GM19455 (cell line): ENCODE results near the gene NPIPA8.
"Not testable (repeated sequence)": the region's sequence is repeated elsewhere in the genome, so short reads cannot be mapped to it uniquely, and the experiment has no call there.

Source experiments
- ATAC-seq: cut with Tn5 transposase; IDR thresholded peaks from one replicate; pipeline ENCODE4 v1.9.1; 2021; ENCODE audit not compliant: unreplicated experiment

NPIPA8 gene

GRCh38 chr16:18336636-18337035, at the start of gene NPIPA8:
Gene NPIPA8, minus strand, starts transcription at chr16:18336736. Its CDS starts 4,074 bp downstream, at chr16:18332662.
- ATAC-seq: not testable (repeated sequence)

DNA sequence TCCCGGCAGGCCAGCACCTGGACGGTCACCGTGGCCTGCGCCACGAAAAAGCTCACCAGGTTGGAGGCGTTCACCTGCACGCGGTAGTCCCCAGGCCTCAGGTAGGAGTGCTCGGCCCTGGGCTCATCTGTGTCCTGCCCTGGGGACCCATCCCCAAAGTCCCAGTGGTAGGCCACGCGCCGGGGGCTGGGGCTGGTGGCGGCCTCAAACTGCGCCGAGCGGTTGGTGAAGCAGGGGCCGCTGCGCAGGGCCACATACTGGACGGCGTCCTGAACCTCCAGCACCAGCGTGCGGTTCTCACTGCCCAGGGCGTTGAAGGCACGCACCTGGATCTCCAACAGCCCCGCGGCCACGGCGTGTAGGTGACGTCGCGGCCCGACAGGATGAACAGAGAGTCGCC, 48.7 kb upstream of the NPIPA8 start:
- ATAC-seq: not testable (repeated sequence)

DNA sequence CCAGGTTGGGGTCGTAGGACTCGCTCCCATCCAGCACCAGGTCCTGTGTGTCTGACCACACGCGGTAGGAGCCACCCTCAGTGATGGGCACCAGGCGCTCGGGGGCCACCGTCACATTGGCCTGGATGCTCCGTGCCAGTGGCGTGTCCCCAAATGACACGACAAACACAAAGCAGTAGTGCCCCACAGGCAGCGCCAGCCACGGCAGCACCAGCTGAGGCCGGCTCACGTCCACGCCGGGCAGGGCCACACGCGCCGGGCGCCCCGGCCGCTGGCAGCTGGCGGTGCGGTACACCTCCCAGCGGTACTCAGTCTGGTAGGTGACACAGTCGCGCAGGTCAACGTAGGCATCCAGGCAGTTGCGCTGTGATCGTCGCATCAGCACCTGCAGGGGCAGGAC, 48.3 kb upstream of the NPIPA8 start:
- not testable (repeated sequence) for ATAC-seq

GRCh38 chr16:18384098-18384636, 47.6 kb upstream of the NPIPA8 start:
- not testable (repeated sequence) for ATAC-seq

GRCh38 chr16:18382696-18383095, 46.2 kb upstream of the NPIPA8 start:
- not testable (repeated sequence) for ATAC-seq

DNA sequence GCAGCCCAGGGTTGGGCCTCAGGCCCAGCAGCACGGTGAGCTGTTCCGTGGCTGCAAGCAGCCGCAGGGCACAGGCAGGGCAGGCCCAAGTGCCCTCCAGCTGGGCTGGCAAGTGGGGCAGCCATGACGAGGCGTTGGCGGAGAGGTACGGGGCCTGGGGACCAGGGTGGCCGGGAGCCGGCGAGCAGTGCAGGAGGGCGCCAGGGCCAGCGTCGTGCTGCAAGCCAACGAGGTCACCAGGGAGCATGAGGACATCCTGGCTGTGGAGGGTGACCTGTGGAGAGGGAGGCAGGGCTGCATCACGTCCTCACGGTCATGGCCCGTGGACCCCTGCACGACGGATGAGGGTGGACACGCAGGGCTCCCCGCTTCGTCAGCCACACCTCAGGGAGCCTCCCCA, 11.2 kb upstream of the NPIPA8 start:
- ATAC-seq: not testable (repeated sequence)

- ATAC-seq: not testable (repeated sequence)
These were observed 10.5 kb upstream of the NPIPA8 start for GRCh38 chr16:18346993-18347392.

- ATAC-seq: not testable (repeated sequence)
These were observed 8.1 kb upstream of the NPIPA8 start for GRCh38 chr16:18344634-18345033.

GRCh38 chr16:18341986-18342385, 5.5 kb upstream of the NPIPA8 start:
- ATAC-seq: not testable (repeated sequence)

DNA sequence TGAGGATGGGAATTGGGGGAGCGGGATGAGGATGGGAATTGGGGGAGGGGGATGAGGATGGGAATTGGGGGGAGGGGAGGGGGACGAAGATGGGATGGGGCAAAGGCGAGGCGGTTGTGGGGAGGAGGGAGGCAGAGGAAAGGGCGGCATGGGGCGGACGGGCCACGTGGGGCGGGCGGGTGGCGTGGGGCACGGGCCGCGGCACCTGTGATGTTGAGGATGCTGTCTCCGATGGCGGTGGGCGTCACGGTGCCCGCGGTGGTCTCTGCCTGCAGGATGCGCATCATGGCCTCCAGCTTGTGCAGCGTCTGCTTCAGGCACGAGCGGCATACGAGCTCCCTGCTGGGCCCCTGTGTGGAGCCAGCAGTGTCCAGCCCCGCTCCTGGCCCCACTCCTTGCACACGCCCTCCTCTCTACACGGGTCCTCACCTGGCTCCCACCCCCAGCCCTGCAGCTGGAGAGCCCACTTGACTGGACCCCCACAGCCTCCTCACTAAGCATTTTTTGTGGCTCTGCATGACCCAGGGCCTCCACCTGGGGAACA, 5.0 kb upstream of the NPIPA8 start:
- not testable (repeated sequence) for ATAC-seq

GRCh38 chr16:18339210-18339609, 2.7 kb upstream of the NPIPA8 start:
- not testable (repeated sequence) for ATAC-seq

- ATAC-seq: not testable (repeated sequence)
These were observed 24.7 kb downstream of the NPIPA8 start for GRCh38 chr16:18311811-18312210.

DNA sequence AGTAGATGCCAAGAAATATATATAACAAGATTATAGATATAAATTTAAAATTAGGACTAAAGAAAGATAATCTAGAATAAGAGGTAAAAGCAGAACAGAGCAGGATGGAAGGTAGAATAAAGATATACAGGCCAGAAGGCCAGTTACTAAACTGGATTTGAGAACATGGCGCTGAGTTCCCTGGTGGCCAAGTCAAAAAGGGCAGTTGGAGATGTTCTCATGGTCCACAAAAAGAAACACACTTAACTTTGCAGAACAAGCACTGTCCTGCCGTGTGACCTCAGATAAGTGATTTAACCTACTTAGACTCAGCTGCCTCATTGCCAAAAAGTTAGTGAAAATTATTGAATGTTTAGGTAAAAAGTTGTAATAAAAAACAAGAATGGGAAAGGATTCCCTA, 27.4 kb downstream of the NPIPA8 start:
- ATAC-seq: not testable (repeated sequence)

DNA sequence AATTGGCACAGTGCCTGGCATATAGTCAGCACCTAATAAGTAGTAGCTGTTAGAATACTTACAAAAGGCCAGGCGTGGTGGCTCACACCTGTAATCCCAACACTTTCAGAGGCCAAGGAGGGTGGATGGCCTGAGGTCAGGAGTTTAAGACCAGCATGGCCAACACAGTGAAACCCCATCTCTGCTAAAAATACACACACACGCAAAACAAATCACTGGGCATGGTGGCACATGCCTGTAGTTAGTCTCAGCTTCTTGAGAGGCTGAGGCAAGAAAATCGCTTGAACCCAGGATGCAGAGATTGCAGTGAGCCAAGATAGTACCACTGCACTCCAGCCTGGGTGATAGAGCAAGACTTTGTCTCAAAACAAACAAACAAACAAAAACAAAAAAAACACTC, 29.3 kb downstream of the NPIPA8 start:
- ATAC-seq: not testable (repeated sequence)

GRCh38 chr16:18306066-18306465, 30.5 kb downstream of the NPIPA8 start:
- ATAC-seq: not testable (repeated sequence)

- ATAC-seq: not testable (repeated sequence)
These were observed 33.4 kb downstream of the NPIPA8 start for GRCh38 chr16:18303059-18303706.

GRCh38 chr16:18297714-18298113, 38.8 kb downstream of the NPIPA8 start:
- not testable (repeated sequence) for ATAC-seq

- not testable (repeated sequence) for ATAC-seq
These were observed 39.6 kb downstream of the NPIPA8 start for GRCh38 chr16:18296931-18297330.

GRCh38 chr16:18294371-18294770, 42.2 kb downstream of the NPIPA8 start:
- not testable (repeated sequence) for ATAC-seq

- ATAC-seq: not testable (repeated sequence)
These were observed 43.1 kb downstream of the NPIPA8 start for GRCh38 chr16:18293337-18293956.

DNA sequence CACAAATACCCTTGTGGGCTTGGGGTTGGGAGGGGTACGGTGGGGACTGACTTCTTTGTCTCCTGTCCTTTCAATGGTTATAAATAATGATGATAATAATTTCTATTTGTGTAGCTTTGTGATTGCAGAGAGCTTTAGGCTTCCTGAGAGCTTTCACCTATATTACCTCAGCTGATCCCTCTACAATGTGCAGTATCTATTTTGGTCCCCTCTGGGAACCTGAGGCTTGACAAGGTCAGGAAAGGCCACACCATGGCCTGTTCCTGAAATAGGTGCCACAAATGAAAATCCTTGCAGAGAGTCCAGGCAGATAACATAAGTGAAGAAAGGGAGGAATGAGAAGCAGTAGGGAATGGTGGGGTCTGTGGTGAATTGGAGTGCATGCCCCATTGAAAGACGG, 45.6 kb downstream of the NPIPA8 start:
- ATAC-seq: not testable (repeated sequence)

GRCh38 chr16:18286342-18286741, 50.2 kb downstream of the NPIPA8 start:
- ATAC-seq: not testable (repeated sequence)
